ENCODE data around the gene RFC2.
"Not testable (repeated sequence)": the region's sequence is repeated elsewhere in the genome, so short reads cannot be mapped to it uniquely, and the experiment has no call there.

RFC2 gene

DNA sequence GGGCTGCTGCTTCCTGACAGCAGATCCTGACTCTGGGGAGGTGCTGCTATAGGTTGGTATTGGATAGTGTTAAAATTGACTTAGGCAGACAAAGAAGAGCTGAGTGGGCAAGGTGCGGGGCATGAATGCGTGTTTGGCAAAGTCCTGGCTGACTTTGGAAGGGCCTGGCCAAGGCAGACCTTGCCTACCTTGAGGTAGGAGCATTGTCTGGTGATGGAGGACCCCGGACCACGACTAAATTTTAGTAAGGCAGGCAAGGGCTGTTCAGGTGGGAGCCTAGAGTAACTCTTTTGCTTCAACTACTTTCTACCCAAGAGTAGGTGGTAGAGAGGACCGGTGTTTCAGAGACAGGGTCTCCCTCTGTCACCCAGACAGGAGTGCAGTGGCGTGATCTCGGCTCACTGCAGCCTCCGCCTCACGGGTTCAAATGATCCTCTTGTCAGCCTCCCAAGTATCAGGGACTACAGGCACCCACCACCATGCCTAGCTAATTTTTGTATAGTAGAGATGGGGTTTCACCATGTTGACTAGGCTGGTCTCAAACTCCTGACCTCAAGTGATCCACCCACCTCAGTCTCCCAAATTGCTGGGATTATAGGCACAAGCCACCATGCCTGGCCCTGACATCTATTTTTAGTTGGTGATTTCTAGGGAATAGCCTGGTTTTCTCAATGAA is 56.6 kb downstream of the RFC2 start:
- TF ChIP-seq, protein P1, sequence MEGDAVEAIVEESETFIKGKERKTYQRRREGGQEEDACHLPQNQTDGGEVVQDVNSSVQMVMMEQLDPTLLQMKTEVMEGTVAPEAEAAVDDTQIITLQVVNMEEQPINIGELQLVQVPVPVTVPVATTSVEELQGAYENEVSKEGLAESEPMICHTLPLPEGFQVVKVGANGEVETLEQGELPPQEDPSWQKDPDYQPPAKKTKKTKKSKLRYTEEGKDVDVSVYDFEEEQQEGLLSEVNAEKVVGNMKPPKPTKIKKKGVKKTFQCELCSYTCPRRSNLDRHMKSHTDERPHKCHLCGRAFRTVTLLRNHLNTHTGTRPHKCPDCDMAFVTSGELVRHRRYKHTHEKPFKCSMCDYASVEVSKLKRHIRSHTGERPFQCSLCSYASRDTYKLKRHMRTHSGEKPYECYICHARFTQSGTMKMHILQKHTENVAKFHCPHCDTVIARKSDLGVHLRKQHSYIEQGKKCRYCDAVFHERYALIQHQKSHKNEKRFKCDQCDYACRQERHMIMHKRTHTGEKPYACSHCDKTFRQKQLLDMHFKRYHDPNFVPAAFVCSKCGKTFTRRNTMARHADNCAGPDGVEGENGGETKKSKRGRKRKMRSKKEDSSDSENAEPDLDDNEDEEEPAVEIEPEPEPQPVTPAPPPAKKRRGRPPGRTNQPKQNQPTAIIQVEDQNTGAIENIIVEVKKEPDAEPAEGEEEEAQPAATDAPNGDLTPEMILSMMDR (conservative IDR thresholded peaks at IDR 0.05; ENCODE audit: control insufficient read depth, insufficient read depth, low read depth, low read length) = no peak
- H3K4me3 ChIP-seq (ENCODE audit: control insufficient read depth, low read depth, low read length) = no peak overlapping the region
- DNase-seq (ENCODE audit: low read depth) = no peak

DNA sequence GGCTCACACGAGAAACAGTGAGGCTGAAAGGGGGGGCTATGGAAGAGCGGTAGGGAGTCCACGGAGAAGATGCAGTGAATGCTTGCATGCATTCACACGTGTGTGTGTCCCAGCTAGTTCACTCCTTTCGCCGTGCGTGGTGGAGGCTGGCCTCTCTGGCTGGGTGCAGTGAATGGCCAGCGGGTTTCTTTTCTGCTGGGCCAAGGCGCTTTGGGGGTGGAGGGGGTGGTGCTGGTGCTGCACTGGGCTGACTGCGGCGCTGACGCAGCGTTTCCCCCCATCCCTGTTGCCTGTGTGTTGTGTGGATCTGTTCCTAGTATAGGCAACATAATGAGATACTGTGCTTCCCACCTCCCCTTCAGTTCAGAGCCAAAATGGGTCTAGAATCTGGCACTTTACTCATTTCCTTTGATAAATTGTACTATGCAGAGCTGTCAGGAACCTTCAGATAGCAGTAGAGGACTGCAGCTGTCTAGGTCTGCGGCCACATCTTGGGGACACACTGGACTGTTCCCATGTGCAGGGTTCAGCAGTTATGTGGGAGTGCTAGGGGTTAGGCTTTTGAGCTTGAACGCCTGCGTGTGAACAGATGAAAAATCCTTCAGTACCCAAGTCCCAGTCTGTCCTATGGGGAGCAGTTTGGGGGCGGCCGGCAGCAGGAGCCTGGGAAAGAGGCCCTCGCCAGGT is 58.1 kb downstream of the RFC2 start:
- not testable (repeated sequence) for H3K4me3 ChIP-seq (ENCODE audit: control insufficient read depth, low read depth, low read length); DNase-seq (ENCODE audit: low read depth)

DNA sequence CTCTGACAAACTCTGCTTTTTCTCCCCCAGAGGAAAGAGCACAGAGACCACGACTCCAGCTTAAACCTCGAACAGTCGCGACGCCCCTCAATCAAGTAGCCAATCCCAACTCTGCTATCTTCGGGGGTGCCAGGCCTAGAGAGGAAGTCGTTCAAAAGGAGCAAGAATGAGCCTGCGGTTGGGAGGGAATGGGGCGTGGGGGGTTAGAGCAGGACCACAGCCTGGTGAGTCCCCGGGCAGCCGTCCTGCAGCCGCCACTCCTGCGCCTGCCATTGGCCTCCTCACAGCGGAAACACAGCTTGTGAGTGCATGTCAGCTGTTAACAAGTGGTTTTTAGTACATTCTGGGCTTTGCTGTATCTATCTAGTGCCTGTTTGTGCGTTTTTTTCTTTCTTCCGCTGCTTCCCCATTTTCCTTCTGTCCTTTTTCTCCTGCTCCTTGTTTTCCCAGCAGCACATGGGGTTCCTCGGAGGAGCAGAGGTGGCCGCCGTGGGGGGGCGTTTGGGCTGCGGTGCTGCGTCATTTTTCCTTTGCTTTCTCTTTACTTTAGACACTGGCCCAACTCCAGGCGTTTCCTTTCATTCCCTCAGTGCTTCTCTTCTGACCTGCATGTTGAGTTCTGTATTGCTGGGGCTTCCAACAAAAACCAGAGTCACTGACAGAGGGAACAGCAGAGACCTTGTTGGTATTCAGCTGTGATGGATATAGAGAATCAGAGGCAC is 58.9 kb downstream of the RFC2 start:
- DNase-seq (ENCODE audit: low read depth) = peak; percentile 32
- not testable (repeated sequence) for H3K4me3 ChIP-seq (ENCODE audit: control insufficient read depth, low read depth, low read length)

DNA sequence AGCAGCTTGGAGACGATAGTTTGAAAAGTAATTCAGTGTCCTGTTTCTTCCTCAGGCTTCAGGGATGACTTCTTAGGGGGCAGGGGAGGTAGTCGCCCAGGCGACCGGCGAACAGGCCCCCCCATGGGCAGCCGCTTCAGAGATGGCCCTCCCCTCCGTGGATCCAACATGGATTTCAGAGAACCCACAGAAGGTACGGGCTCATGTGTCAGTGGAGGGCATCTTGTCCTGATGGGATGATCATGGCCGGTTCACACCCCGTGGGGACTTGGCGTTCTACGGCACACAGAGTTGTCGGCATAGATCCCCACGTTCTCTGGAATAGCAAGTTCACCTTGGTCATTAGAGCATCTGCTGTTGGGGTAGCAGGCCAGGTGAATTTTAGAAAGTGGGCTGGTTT is 59.5 kb downstream of the RFC2 start:
- TF ChIP-seq, protein P1 (conservative IDR thresholded peaks at IDR 0.05; ENCODE audit: control insufficient read depth, insufficient read depth, low read depth, low read length) = no peak
- no peak for DNase-seq (ENCODE audit: low read depth)
- no peak overlapping the region for H3K4me3 ChIP-seq (ENCODE audit: control insufficient read depth, low read depth, low read length)

DNA sequence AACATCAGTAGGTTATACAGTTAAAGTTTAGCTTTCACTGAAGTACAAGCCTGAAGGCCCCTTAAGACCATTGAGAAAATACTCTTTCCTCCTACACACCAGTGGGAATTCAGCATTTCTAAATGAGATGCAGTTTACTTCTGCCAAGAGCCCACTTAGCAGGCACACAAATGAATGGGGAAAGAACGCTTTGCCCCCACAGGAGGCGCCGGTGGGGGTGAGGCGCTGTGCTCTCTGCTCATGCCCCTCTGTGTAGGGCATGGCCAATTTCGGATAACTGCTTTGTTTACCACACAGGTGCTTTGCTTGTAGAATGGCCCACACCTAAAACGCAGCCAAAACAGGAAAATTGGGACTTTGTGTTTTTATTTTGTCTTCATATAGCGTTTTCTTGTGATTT is 60.3 kb downstream of the RFC2 start:
- no peak for DNase-seq (ENCODE audit: low read depth)
- TF ChIP-seq, protein P1 (conservative IDR thresholded peaks at IDR 0.05; ENCODE audit: control insufficient read depth, insufficient read depth, low read depth, low read length) = no peak

DNA sequence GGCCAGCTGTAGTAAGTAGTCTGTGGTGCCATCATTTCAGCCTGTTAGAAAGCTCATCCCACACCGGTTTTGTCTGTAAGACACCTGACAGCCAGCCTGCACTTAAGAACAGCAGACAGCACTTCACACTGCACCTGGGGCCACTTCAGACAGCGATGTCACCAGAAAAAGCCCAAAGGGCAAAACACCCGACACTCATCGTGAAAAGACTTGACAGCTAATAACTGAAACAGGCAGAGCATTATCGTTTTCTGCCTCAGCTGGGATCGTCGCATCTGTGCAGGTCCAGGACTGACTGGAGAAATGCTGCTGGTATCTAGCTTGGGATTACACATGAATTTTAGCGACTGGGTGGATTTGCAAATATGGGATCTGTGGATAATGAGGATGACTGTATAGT is 61.1 kb downstream of the RFC2 start:
- DNase-seq (ENCODE audit: low read depth) = no peak
- TF ChIP-seq, protein P1 (conservative IDR thresholded peaks at IDR 0.05; ENCODE audit: control insufficient read depth, insufficient read depth, low read depth, low read length) = no peak
- no peak overlapping the region for H3K4me3 ChIP-seq (ENCODE audit: control insufficient read depth, low read depth, low read length)

More for the DNA sequence above, 60.3 kb downstream of the RFC2 start:
- H3K4me3 ChIP-seq (ENCODE audit: control insufficient read depth, low read depth, low read length) = no peak overlapping the region

DNA sequence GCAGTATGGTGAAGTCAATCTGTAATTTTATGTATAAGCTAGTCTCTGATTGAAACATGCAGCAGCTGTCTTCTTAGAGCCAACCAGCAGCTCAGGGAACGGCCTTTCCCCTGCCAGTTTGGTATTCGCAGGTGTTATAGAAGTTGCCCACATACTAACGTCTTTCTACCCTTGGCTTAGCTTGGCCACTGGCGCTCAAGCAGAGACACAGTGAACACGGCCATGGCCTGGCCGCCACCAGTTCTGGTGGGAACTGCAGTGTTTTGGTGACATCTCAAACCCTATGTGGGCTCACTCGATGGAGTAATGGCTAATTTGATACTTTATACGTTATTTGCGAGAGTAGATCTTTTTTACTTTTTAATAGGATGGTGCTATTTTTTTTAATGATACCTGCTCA is 63.0 kb downstream of the RFC2 start:
- TF ChIP-seq, protein P1 (conservative IDR thresholded peaks at IDR 0.05; ENCODE audit: control insufficient read depth, insufficient read depth, low read depth, low read length) = no peak
- no peak for DNase-seq (ENCODE audit: low read depth)
- no peak overlapping the region for H3K4me3 ChIP-seq (ENCODE audit: control insufficient read depth, low read depth, low read length)

All from fibroblast of mammary gland (primary cell).